Measurements from ENCODE around the gene RWDD3. TPM values are rescaled to one million over a fixed set of nuclear protein-coding genes. Genes with fewer than 3 reads are reported as not detected.

Gene RWDD3
- polyA plus RNA-seq, 1 donor (not counting 4 experiments of a cell fraction or from before 2014, with no cell fraction given), result 15.0 TPM

DNA sequence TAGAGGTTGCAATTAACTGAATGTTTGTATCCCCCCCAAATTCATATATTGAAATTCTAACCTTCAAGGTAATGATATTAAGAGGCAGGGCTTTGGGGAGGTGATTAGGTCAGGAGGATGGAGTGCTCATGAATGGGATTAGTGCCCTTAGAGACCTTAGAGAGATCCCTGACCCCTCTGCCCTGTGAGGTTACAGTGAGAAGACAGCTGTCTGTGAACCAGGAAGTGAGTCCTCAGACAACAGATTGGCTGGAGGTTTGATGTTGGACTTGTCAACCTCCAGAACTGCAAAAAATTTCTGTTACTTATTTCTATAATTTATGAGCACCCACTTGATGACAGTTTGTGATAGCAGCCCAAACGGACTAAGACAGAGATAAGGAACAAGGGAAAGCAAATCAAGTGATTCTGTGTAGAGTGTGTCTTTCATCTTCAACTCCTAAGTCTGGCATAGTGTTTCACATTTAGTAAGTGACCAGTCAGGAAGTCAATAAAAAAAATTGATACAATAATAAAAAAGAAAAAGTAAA, 30.0 kb upstream of the RWDD3 start:
- no peak overlapping the region for H3K4me2 ChIP-seq (ENCODE audit: control insufficient read depth, extremely low read depth, insufficient read depth, low read depth, low read length)
- DNase-seq (ENCODE audit: low read depth, low spot score) (no peak), FAIRE-seq (no peak)
- no peaks in the 10 kb centered on the region for H3K79me2 ChIP-seq (ENCODE audit: control insufficient read depth, insufficient read depth, low read length)
- no peak for TF ChIP-seq EZH2 (IDR thresholded peaks at IDR 0.05; ENCODE audit: low read length)
- TF ChIP-seq, protein P1, sequence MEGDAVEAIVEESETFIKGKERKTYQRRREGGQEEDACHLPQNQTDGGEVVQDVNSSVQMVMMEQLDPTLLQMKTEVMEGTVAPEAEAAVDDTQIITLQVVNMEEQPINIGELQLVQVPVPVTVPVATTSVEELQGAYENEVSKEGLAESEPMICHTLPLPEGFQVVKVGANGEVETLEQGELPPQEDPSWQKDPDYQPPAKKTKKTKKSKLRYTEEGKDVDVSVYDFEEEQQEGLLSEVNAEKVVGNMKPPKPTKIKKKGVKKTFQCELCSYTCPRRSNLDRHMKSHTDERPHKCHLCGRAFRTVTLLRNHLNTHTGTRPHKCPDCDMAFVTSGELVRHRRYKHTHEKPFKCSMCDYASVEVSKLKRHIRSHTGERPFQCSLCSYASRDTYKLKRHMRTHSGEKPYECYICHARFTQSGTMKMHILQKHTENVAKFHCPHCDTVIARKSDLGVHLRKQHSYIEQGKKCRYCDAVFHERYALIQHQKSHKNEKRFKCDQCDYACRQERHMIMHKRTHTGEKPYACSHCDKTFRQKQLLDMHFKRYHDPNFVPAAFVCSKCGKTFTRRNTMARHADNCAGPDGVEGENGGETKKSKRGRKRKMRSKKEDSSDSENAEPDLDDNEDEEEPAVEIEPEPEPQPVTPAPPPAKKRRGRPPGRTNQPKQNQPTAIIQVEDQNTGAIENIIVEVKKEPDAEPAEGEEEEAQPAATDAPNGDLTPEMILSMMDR (optimal IDR thresholded peaks at IDR 0.05 in 1 of 3, IDR thresholded peaks at IDR 0.05 in 1 of 3, conservative IDR thresholded peaks at IDR 0.05 in 1 of 3; ENCODE audit: extremely low read depth in 1 of 3, insufficient read depth in 2 of 3, low read length in 3 of 3), result no peak
- no peaks in the 10 kb centered on the region for H4K20me1 ChIP-seq (ENCODE audit: control insufficient read depth, extremely low read depth, insufficient read depth, low read length)
- H3K4me3 ChIP-seq (ENCODE audit: control insufficient read depth in 2 of 3, extremely low read depth in 1 of 3, insufficient read depth in 2 of 3, low read depth in 1 of 3, low read length in 3 of 3), result no peak overlapping the region
- no peak overlapping the region for H3K27ac ChIP-seq (ENCODE audit: control insufficient read depth, insufficient read depth, low read length)
- no peaks in the 10 kb centered on the region for H3K9me3 ChIP-seq (ENCODE audit: control insufficient read depth, low read depth, low read length)
- no peak overlapping the region for H3K9ac ChIP-seq (ENCODE audit: control insufficient read depth, extremely low read depth, insufficient read depth, low read length)
- H3K36me3 ChIP-seq (ENCODE audit: control insufficient read depth in 2 of 2, extremely low read depth in 1 of 2, insufficient read depth in 2 of 2, low read length in 2 of 2), result no peaks in the 10 kb centered on the region
- H3K27me3 ChIP-seq (ENCODE audit: control insufficient read depth, extremely low read depth, insufficient read depth, low read length), result no peaks in the 10 kb centered on the region
- no peaks in the 10 kb centered on the region for H3K4me1 ChIP-seq (ENCODE audit: control insufficient read depth, extremely low read depth, insufficient read depth, low read length)
- H2AFZ ChIP-seq (ENCODE audit: control insufficient read depth, low read length), result no peak overlapping the region
- dilution Hi-C loops (cut with MboI; ENCODE audit: extremely low pct_ligation_motif_present, low sequenced_read_pairs), result no loop called here
- no peaks in the 10 kb centered on the region for H3K9me1 ChIP-seq (ENCODE audit: control insufficient read depth, extremely low read depth, insufficient read depth, low read length)

DNA sequence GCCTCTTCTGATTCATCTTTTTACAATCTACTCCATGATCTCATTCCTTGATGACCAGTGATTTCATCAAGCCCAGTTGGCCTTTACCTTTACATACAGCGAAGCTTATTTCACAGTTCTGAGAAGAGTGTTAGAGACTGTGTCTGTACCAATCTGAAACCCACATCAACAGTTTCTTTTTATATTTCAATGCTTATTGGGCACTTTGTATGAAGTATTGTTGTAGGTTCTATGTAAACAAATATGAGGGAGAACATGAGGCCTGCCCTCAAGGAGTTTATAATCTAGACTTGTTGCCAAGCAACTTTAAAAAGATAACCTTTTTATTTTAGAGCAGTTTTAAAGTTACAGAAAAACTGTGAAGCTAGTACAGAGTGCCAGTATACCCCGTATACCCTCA, 27.5 kb upstream of the RWDD3 start:
- Histone ChIP-seq H4K20me1 (ENCODE audit: control insufficient read depth, extremely low read depth, insufficient read depth, low read length) (no peaks in the 10 kb centered on the region), H2AFZ (ENCODE audit: control insufficient read depth, low read length) (no peak overlapping the region), H3K36me3 (ENCODE audit: control insufficient read depth in 2 of 2, extremely low read depth in 1 of 2, insufficient read depth in 2 of 2, low read length in 2 of 2) (no peaks in the 10 kb centered on the region), H3K4me2 (ENCODE audit: control insufficient read depth, extremely low read depth, insufficient read depth, low read depth, low read length) (no peak overlapping the region), H3K79me2 (ENCODE audit: control insufficient read depth, insufficient read depth, low read length) (no peaks in the 10 kb centered on the region), H3K9me3 (ENCODE audit: control insufficient read depth, low read depth, low read length) (no peaks in the 10 kb centered on the region), H3K9ac (ENCODE audit: control insufficient read depth, extremely low read depth, insufficient read depth, low read length) (no peak overlapping the region), H3K27ac (ENCODE audit: control insufficient read depth, insufficient read depth, low read length) (no peak overlapping the region), H3K4me1 (ENCODE audit: control insufficient read depth, extremely low read depth, insufficient read depth, low read length) (no peaks in the 10 kb centered on the region), H3K4me3 (ENCODE audit: control insufficient read depth in 2 of 3, extremely low read depth in 1 of 3, insufficient read depth in 2 of 3, low read depth in 1 of 3, low read length in 3 of 3) (no peak overlapping the region), H3K27me3 (ENCODE audit: control insufficient read depth, extremely low read depth, insufficient read depth, low read length) (no peaks in the 10 kb centered on the region), H3K9me1 (ENCODE audit: control insufficient read depth, extremely low read depth, insufficient read depth, low read length) (no peaks in the 10 kb centered on the region)
- TF ChIP-seq EZH2 (IDR thresholded peaks at IDR 0.05; ENCODE audit: low read length), result no peak
- TF ChIP-seq, protein P1 (optimal IDR thresholded peaks at IDR 0.05 in 1 of 3, IDR thresholded peaks at IDR 0.05 in 1 of 3, conservative IDR thresholded peaks at IDR 0.05 in 1 of 3; ENCODE audit: extremely low read depth in 1 of 3, insufficient read depth in 2 of 3, low read length in 3 of 3), result no peak
- no peak for DNase-seq (ENCODE audit: low read depth, low spot score)
- dilution Hi-C loops (cut with MboI; ENCODE audit: extremely low pct_ligation_motif_present, low sequenced_read_pairs), result no loop called here
- no peak for FAIRE-seq

Measured in keratinocyte (primary cell).